Stimulated activated CD4-positive, alpha-beta T cell treated with anti-CD3 and anti-CD28 coated beads, TNF-alpha, amount 100 ng/mL, for 1 hour (primary cell): ENCODE measurements around the gene GJA4.
"Not testable (repeated sequence)": the region's sequence is repeated elsewhere in the genome, so short reads cannot be mapped to it uniquely, and the experiment has no call there.

ENCODE experiments used
- DNase-seq, 3 donors: peaks; one replicate each; pipeline ENCODE4 v3.0.0-alpha.2; 2020; ENCODE audit warnings: low read depth in 3 of 3, low spot score in 1 of 3

The GJA4 gene

DNA sequence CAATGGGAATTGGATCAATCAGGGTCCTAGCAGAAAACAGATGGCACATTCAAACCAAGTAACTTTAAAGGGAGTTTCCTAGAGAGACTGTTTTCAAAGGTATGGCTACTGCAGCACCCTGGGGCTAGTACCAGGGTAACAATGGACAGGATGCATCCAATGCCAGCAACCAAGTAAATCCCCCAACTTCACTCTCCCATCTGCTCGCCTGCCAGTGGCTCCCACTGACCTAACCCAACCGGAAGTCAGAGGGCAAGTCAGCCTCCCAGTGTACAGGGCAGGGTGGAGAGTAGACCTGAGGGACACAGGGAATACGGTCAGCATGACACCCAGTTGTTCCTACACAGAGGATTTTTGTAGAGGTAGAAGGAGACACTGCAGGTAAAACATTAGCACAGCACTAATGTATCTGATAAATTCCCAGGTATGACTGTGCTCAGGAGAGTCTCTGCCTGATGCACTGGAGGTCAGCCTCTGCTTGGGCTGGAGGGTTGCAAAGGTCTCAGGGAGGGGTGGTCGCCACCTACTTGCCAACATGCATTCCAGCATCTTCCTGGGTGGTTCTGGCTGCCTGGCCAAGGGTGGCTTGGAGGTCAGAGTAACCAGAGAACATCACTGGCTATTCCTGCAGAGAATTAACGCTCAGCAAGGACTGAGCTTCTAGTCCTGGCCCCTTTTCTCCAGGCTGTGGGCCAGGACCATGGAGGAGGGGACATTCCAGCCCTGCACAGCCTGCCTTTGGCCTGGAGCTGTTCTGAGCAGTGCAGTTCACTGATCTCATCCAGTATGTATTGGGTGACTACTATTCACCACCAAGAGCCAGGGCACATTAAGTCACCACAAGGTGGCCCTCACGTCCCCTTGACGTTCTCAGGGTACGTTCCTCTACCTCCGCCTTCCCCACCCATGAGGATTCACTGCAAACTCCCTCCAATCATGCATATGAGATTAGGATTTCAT lies 5.1 kb upstream of the GJA4 start:
- DNase-seq, result no peak

DNA sequence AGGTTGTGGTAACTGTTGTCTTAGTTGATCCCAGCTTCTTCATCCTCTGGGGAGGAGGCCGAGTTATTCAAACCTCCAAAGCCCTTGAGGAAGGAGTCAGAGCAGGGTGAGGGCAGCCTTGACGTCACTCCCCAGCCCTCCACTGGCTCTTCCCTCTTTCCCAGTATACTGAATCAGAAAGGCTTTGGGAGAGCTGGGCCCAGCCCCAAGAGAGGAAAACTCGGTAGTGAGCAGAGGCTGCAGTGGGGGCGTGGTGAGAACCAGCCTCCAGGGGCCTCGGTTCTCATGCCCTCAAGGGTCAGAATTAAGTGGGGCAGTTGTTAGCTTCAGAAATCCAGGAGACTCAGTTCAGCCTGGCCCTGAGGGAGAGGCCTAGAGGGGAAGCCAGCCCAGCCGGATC lies 1.8 kb upstream of the GJA4 start:
- no peak for DNase-seq

DNA sequence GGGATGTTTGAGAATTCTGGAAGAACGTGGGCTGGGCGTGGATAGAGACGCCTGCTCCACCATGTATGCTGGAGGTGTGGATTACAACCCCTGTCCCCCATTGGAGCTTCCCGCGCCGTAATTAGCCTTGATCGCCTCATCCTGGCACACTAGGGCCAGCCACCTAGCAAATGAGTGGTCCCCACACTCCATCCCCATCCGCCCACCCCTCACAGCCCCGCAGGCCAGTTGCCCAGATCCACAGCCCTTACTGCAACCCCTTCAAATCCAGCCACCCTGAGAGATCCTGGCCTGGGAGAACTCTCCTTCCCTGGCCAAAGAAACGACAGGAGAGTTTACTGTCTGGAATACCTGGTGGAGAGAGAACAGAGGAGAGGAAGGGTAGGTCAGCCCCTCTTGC lies 375 bp upstream of the GJA4 start:
- no peak for DNase-seq

DNA sequence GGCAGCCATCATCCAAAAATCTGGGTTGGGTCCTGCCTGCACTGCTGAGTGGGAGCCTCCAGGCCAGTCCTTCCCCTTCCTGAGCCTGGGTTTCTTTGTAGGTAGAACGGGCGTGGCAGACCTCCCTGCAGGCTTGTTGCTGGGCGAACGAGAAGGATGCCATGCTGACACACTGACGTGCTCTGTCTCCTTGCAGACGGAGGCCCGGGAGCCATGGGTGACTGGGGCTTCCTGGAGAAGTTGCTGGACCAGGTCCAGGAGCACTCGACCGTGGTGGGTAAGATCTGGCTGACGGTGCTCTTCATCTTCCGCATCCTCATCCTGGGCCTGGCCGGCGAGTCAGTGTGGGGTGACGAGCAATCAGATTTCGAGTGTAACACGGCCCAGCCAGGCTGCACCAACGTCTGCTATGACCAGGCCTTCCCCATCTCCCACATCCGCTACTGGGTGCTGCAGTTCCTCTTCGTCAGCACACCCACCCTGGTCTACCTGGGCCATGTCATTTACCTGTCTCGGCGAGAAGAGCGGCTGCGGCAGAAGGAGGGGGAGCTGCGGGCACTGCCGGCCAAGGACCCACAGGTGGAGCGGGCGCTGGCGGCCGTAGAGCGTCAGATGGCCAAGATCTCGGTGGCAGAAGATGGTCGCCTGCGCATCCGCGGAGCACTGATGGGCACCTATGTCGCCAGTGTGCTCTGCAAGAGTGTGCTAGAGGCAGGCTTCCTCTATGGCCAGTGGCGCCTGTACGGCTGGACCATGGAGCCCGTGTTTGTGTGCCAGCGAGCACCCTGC lies 1.4 kb downstream of the GJA4 start:
- no peak for DNase-seq

DNA sequence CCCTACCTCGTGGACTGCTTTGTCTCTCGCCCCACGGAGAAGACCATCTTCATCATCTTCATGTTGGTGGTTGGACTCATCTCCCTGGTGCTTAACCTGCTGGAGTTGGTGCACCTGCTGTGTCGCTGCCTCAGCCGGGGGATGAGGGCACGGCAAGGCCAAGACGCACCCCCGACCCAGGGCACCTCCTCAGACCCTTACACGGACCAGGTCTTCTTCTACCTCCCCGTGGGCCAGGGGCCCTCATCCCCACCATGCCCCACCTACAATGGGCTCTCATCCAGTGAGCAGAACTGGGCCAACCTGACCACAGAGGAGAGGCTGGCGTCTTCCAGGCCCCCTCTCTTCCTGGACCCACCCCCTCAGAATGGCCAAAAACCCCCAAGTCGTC lies 2.0 kb downstream of the GJA4 start:
- DNase-seq, result no peak

DNA sequence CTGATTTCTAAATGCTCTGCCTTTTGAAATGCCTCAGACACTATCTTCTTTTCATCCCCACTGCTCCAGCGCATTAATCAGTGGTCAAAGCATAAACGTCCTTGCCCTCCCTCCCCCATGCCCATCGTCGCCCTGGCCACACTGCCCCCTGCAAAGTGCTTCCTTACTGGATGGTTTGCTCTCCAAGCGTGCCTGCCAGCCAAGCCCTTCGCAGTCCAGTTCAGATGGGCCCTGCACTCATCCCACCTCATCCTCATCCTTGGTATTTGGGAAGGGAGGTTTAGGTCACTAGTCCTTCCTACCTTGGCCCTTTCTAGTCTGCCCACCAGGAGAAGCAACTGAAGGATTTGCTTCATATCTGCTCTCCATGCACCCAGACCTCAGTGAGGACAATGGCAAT lies 3.1 kb downstream of the GJA4 start:
- no peak for DNase-seq

DNA sequence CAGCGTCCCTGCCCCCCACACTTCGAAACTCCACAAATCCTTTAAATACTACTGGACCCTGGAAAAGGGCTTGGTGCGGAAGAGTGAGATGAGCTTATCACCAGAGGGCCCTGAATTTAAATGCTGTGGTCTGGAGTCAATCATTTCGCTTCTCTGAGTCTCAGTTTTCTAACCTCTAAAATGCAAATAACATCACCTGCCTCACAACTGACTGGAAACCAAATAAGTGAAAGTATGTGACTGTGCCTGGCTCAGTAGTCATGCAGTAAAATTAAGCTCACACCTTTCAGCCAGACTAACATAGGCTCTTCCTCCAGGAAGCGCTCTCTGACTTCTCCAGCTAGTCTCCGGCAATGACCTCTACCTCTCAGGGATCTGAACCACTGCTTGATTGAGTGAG lies 4.2 kb downstream of the GJA4 start:
- no peak for DNase-seq

DNA sequence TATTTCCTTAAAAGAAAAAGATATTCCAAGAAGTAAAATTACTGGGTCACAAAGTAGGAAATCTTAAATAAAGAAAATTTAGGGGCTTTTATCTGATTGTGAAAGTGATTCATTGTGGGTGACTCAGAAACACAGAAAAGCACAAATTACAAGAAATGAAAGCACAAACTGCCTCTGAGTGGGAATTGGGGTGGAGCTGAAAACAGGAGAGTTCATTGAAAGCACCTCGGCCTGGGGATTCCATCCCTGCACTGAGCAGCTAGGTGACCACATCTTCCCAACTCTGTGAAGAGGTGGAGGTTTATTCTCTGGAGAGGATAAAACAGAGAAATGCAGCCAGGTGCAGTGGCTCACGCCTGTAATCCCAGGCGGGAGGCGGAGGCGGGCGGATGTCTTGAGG lies 7.4 kb downstream of the GJA4 start:
- no peak for DNase-seq

DNA sequence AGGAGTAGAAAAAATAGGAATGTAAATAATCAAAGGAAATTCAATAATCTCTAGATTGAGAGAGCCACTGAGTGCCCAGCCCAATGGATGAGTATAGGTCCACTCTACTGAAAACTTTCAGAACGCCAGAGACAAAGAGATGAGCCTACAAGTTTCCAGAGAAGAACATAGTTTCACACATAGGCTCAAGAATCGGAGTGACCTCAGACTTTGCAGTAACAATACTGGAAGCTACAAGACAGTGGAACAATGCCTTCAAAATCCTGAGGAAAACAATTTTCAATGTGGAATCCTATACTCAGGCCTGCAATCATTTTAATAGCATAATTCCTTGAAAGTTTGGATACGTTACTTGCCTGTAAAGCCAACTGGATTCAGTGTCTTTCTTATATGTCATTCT lies 11.0 kb downstream of the GJA4 start:
- no peak for DNase-seq

DNA sequence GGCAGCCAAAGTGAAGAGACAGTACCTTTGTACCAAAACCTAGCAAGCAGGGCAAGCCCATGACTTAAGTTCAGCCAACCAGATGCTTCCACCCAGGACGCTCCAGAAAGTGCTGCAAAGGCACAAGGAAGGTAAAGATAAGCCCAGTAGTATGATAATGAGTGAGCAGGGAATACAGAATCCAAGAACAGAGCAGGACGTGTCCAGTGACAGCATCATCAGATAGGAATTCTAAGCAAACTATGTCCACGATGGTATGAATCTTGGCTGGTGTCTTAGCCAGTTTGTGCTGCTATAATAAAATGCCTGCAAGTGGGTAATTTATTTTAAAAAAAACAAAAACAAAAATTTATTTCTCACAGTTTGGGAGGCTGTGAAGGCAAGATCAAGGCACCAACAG lies 13.6 kb downstream of the GJA4 start:
- DNase-seq, result no peak

DNA sequence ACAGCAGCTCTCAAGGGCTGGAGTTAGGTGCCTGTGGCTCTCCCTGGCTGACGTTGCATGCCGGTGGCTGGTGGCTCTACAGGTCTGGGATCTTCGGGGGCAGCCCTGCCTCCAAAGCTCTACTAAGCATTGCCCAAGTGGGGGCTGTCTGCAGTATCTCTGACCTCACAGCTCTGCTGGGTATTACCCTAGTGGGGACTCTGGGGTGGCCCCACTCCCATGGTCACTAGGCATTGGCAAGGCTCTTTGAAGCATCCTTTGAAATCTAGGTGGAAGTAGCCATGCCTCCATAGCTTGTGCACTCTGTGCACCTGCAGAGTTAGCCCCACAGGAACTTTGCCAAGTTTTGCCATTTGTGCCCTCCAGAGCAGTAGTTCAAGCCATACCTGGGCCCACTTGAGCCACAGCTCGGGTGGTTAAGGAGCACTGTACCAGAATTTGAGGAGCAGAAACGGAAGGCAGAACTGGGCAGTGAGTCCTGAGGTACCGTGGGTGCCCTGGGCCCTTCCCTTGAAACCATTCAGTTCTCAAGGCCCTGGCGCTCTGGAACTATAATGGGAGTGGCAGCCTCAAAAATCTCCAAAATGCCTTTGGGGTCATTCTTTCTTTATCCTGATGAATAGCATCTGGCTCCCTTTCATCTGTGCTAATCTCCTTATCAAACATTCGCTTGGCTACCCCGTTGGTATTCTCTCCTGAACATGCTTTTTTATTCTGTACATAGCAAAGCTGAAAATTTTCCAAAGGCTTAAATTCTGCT lies 15.4 kb downstream of the GJA4 start:
- DNase-seq, result no peak

DNA sequence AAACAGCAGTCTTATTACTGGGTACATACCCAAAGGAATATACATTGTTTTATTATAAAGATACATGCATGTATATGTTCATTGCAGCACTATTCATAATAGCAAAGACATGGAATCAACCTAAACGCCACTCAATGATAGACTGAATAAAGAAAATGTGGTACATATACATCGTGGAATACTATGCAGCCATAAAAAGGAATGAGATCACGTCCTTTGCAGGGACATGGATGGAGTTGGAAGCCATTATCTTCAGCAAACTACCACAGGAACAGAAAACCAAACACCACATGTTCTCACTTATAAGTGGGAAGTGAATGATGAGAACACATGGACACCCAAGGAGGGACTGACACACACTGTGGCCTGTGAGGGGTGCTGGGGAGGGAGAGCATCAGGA lies 18.0 kb downstream of the GJA4 start:
- DNase-seq, result not testable (repeated sequence)

DNA sequence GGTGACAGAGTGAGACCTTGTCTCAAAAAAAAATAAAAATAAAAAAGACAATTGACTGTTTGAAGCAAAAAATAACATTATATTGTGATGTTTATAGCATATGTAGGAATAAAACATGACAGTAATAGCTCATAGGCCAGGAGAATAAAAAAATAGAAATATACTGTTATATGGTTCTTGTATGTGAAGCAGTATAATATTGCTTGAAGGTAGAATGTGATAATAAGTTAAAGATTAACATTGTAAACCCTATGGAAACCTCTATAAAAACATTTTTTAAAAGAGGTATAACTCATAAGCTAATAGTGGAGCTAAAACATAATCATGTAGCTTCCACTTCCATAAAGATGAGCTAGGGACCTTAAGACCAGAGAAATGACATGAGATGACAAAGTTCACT lies 23.5 kb downstream of the GJA4 start:
- no peak for DNase-seq

DNA sequence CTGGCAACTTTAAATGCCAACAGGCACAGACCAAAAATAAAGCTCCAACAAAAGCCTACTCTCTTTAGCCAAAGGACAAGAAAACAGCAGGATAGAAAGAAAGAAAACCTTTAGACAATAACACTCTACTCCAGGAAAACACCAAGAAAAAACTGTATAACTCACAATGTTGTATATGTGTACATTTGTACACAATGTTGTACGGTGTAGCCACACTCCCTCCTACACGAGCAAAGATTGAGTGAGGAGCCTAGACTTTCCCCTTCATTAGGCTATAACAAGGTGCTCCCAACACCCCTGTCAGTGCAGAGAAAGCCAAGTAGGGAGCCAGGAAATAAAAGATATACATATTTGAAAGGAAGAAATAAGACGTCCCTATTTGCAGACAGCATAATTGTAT lies 24.0 kb downstream of the GJA4 start:
- no peak for DNase-seq

DNA sequence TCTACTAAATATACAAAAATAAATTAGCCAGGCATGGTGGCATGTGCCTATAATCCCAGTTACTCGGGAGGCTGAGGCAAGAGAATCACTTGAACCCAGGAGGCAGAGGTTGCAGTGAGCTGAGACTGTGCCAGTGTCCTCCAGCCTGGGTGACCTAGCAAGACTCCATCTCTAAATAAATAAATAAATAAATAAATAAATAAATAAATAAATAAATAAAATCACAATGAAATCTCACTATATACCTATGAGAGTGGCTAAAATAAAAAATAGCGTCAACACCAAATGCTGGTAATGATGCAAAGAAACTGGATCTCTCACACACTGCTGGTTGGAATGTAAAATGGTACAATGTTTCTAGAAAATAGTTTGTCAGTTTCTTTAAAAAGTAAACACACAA lies 26.1 kb downstream of the GJA4 start:
- DNase-seq, result not testable (repeated sequence)

DNA sequence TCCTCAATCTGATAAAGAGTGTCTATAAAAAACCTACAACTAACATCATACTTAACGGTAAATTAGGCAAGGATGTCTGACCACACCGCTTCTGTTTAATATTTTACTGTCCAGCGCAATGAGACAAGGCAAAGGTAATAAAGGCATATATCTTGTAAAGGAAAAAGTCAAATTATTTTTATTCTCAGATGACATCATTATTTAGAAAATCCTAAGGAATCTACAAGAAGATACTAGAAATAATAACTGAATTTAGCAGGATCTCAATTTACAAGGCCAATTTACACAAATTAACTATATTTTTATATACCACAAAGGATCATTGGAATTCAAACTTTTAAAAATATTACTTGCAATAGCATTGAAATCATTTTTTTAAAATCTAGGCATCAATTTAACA lies 29.4 kb downstream of the GJA4 start:
- DNase-seq, result no peak

DNA sequence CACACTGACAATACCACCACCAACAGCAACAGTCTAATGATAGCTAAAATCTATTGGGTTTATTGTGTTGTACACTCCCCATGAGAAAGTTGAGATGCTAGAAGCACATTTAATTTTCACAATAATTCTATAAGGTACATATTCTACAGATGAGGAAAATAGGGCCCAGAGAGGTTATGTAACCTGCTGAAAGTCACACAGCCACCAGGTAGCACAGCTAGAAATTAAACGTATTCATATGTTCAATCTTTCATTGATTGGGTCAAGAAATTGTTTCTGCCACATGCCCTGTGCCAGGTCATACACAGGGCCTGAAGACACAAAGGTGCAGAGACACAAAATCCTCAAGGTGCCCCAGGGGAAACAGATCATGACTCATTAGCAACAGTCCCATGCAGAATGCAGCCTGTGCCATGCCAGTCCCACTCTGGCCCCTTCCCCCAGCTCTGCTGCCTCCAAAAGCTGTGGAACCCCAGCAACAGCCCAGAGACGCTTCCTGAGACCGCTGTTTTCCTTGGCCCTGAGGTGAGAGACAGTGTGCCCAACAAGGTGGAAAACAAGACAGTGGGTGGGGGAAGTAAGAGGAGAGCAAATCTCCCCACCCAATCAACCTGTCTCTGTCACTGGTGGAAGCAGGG lies 32.1 kb downstream of the GJA4 start:
- no peak for DNase-seq

DNA sequence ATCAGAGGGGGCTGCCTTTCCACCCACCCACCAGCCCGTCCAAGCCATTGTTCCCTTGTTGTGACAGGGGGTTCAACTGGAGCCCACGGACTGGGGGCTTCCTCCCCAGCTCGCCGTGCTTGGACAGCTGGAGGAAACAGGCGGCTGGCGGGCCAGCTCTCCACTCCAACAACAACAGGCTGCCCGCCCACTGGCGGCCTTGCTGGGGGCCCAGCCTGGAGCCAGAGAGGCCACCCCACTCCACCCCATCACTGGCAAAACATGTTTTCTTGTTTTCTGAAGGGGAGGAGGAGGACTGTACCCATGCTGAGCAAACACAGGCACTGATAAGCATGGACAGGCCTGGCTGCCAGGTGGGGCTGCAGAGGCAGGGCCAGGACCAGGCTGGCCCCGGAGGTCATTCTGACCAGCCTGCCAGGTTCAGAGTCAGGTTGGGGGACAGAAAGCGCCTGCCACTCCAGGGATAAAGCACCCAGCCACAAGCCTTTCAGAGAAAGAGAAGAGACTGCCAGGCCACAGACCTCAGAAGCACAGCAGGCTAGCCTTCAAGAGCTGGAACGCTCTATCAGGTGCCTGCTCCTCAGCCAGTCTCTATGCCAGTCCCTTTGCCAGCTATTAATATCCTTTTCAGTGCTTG lies 32.8 kb downstream of the GJA4 start:
- no peak for DNase-seq

DNA sequence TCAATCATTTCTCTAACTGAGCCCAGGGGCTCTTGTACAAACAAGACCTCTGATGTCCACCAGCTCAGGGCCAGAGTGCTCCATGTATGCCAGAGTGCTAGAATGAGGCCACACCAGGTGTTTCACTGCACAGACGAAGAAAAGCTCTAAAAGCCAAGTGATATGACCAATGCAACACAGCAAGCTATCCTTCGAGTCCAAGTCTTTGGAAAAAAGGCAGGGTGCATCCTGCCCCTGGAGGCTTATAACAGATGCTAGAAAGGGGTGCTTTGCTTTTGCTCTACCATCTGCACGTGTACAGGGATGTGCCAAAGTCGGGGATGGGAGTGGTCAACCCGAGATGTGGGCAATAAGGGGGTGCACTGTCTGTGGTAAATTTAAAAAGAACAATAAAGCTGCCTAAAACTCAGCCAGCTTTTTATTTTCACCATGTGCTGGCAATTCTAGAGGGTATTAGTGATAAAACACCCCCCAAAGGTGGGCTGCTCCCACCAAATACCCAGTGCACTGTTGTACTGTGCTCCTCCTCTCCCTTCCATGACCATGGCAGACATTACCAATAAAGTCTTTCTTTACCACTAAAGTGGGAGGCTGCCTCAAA lies 34.6 kb downstream of the GJA4 start:
- no peak for DNase-seq

DNA sequence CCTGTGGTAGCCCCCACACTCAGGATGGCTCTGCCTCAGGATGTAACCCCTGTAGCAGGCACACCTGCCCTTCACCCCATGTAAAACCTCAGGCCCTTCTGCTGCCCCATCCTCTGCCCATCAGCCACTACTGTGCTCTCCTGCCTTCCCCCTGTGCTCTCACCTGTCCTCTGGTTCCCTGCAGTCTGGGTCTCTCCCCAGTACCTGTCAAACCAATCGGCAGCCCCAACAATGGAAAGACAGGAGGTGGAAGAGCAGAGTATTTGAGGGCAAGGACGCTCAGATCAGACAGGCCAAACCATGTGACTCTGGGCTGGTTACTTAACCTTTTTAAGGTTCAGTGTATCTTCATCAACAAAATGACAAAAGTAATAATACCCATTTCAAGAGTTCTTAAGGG lies 35.8 kb downstream of the GJA4 start:
- DNase-seq, result no peak
